ENCODE data around the gene LRRC8B.
"Not testable (repeated sequence)": the region's sequence is repeated elsewhere in the genome, so short reads cannot be mapped to it uniquely, and the experiment has no call there.

The LRRC8B gene

GRCh38 chr1:89524369-89525168, at the start of gene LRRC8B:
Gene LRRC8B, plus strand, starts transcription at chr1:89524829. Its CDS starts 57,822 bp downstream, at chr1:89582651.
- DNase-seq (ENCODE audit: low read depth in 3 of 3): peak; percentile 79 to 86 (median 83)

- no peak for DNase-seq (ENCODE audit: low read depth in 3 of 3)
These were observed 49.4 kb upstream of the LRRC8B start for GRCh38 chr1:89475269-89475668.

GRCh38 chr1:89476072-89476471, 48.6 kb upstream of the LRRC8B start:
- no peak for DNase-seq (ENCODE audit: low read depth in 3 of 3)

GRCh38 chr1:89483010-89483756, 41.4 kb upstream of the LRRC8B start:
- DNase-seq (ENCODE audit: low read depth in 3 of 3): peak; percentile 46 to 85 (median 72)

- no peak for DNase-seq (ENCODE audit: low read depth in 3 of 3)
These were observed 40.9 kb upstream of the LRRC8B start for GRCh38 chr1:89483757-89484077.

GRCh38 chr1:89484092-89485038, 40.3 kb upstream of the LRRC8B start:
- no peak for DNase-seq (ENCODE audit: low read depth in 3 of 3)

- DNase-seq (ENCODE audit: low read depth in 3 of 3): peak in 1 of 3 donors; percentile 13
These were observed 36.7 kb upstream of the LRRC8B start for GRCh38 chr1:89487972-89488371.

- DNase-seq (ENCODE audit: low read depth in 3 of 3): no peak
These were observed 35.4 kb upstream of the LRRC8B start for GRCh38 chr1:89489047-89489729.

- no peak for DNase-seq (ENCODE audit: low read depth in 3 of 3)
These were observed 34.2 kb upstream of the LRRC8B start for GRCh38 chr1:89490389-89490788.

GRCh38 chr1:89499320-89499719, 25.3 kb upstream of the LRRC8B start:
- DNase-seq (ENCODE audit: low read depth in 3 of 3): no peak

- DNase-seq (ENCODE audit: low read depth in 3 of 3): no peak
These were observed 22.6 kb upstream of the LRRC8B start for GRCh38 chr1:89502042-89502441.

- DNase-seq (ENCODE audit: low read depth in 3 of 3): no peak
These were observed 21.7 kb upstream of the LRRC8B start for GRCh38 chr1:89502895-89503294.

GRCh38 chr1:89503690-89504089, 20.9 kb upstream of the LRRC8B start:
- DNase-seq (ENCODE audit: low read depth in 3 of 3): no peak

GRCh38 chr1:89510061-89510460, 14.6 kb upstream of the LRRC8B start:
- not testable (repeated sequence) for DNase-seq (ENCODE audit: low read depth in 3 of 3)

GRCh38 chr1:89512996-89513720, 11.5 kb upstream of the LRRC8B start:
- no peak for DNase-seq (ENCODE audit: low read depth in 3 of 3)

GRCh38 chr1:89516055-89516454, 8.6 kb upstream of the LRRC8B start:
- DNase-seq (ENCODE audit: low read depth in 3 of 3): no peak

- DNase-seq (ENCODE audit: low read depth in 3 of 3): no peak
These were observed 6.4 kb upstream of the LRRC8B start for GRCh38 chr1:89518221-89518631.

- no peak for DNase-seq (ENCODE audit: low read depth in 3 of 3)
These were observed 4.8 kb upstream of the LRRC8B start for GRCh38 chr1:89519779-89520358.

- DNase-seq (ENCODE audit: low read depth in 3 of 3): not testable (repeated sequence)
These were observed 2.7 kb upstream of the LRRC8B start for GRCh38 chr1:89521977-89522376.

Measured in stimulated activated CD4-positive, alpha-beta T cell treated with anti-CD3 and anti-CD28 coated beads, TNF-alpha, amount 100 ng/mL, for 48 hours (primary cell).